ENCODE measurements around the gene ENTREP3.
"Not testable (repeated sequence)": the region's sequence is repeated elsewhere in the genome, so short reads cannot be mapped to it uniquely, and the experiment has no call there.

ENTREP3 gene

DNA sequence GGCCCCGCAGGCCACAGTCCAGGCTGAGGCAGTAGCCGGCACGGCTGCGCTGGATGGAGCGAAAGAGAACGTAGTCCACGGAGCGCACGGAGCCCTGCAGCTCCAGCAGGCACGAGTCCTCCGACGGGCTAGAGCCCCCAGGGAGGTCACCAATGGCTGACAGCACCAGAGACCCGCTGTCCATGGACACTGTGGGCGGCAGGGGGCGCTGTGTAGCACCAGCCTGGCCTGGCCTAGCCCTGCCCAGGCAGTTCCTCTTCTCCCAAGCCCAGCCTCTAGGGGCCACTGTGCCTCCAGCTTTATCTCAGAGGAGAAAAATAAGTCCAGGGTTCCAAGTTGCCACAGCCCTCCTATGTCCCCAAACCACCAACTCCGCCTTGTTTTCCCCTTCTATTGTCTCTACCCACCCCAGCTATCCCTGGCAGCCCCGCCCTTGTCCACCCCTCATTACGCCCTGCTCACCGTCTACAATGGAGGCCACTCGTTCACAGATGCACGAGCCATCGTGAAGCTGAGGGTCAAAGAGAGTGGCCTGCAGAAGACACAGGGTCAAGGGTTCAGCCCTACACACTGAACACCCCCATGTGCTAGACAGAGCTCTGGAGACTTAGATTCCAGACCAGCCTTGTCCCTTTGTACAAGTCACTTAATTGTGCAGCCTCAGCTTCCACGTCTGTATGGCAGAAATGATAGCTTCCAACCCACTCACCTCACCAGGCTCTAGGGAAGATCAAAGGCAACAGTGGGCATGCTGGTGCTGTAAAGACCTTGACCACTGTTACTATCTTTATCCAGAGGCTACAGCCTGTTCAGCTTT is 4.4 kb downstream of the ENTREP3 start:
- peak overlapping the region; percentile 27 to 42 for H3K9ac ChIP-seq (ENCODE audit: low read length in 2 of 2)
- H3K36me3 ChIP-seq (ENCODE audit: control insufficient read depth in 2 of 2, insufficient read depth in 2 of 2, low read length in 2 of 2), result peaks cover 9 to 13% of the 10 kb centered on the region in 2 donors
- H3K27ac ChIP-seq (ENCODE audit: low read length), result peak overlapping the region; percentile 41
- peak overlapping the region in 1 of 2 donors; percentile 40 for H3K4me3 ChIP-seq (ENCODE audit: low read length in 2 of 2)
- peaks cover 31% of the 10 kb centered on the region for H3K4me1 ChIP-seq (ENCODE audit: control insufficient read depth, insufficient read depth, low read length)
- no peaks in the 10 kb centered on the region for H3K9me3 ChIP-seq (ENCODE audit: control insufficient read depth in 2 of 2, low read length in 2 of 2)
- no peaks in the 10 kb centered on the region for H3K27me3 ChIP-seq (ENCODE audit: control insufficient read depth in 1 of 2, insufficient read depth in 2 of 2, low read length in 2 of 2)

DNA sequence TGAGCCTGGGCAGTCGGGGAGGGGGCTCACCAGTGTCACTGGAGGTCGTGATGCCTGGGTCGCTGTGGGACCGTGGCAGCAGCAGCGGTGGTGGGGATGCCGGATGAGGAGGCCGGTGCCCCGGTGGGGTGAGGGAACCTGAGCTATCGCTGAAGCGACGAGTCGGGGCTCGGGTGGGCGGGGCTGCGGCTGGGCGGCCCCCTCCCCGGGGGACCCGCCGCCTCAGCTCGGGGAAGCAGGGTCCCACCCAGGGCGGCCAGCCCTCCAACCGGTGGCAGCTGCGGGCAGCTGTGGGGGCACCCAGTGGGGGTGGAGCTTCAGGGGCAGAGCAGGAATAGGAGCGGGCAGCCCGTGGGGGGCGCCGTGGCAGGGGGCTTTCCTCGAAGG is 5.0 kb downstream of the ENTREP3 start:
- H3K36me3 ChIP-seq (ENCODE audit: control insufficient read depth in 2 of 2, insufficient read depth in 2 of 2, low read length in 2 of 2), result peaks cover 9 to 13% of the 10 kb centered on the region in 2 donors
- H3K9ac ChIP-seq (ENCODE audit: low read length in 2 of 2), result peak overlapping the region; percentile 27 to 42
- peaks cover 28% of the 10 kb centered on the region for H3K4me1 ChIP-seq (ENCODE audit: control insufficient read depth, insufficient read depth, low read length)
- H3K27ac ChIP-seq (ENCODE audit: low read length), result peak overlapping the region; percentile 41
- H3K27me3 ChIP-seq (ENCODE audit: control insufficient read depth in 1 of 2, insufficient read depth in 2 of 2, low read length in 2 of 2), result no peaks in the 10 kb centered on the region
- H3K4me3 ChIP-seq (ENCODE audit: low read length in 2 of 2), result peak overlapping the region in 1 of 2 donors; percentile 40
- no peaks in the 10 kb centered on the region for H3K9me3 ChIP-seq (ENCODE audit: control insufficient read depth in 2 of 2, low read length in 2 of 2)

DNA sequence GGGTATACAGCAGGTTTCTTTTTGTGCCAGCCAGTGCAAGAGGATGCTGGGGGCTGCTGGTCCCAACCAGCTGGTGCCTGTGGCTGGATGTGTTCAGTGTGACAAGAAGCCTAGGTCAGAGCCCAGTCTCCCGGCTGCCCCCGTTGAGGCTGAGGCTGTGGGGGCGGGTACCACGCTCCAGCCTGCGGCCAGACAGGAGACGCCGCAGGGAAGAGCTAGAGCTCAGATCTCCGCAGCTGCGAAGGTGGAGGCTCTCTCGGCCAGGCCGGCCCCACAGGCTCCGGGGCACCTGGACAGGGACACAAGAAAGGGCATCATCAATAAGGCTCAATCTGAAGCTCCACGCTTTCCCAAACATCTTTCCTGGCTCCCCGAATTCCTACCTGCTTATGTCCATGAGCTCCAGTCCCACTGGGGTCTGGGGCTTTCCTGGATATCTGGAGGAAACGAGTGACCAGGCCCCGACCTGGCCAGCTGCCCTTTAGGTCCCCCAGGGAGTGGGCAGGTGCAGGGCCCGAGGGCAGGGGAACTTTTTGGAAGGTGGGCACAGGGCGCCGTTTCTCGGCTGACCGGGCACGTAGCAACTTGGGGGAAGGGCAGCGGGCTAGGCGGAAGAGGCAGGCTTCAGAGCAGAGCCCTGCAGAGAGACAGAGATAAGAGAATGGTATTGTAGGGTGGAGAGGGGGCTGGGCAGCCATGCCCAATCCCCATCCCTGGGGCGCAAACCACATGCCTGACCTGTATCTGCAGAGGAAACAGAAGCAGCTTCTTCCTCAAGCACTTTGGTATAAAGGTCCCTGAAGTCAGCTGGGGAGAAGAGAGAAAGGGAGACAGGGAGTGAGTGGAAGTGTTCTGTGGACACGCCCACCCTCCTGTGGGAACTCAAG is 7.4 kb downstream of the ENTREP3 start:
- Histone ChIP-seq H3K4me3 (ENCODE audit: low read length in 2 of 2) (no peak overlapping the region), H3K4me1 (ENCODE audit: control insufficient read depth, insufficient read depth, low read length) (peaks cover 27% of the 10 kb centered on the region), H3K27me3 (ENCODE audit: control insufficient read depth in 1 of 2, insufficient read depth in 2 of 2, low read length in 2 of 2) (no peaks in the 10 kb centered on the region), H3K9me3 (ENCODE audit: control insufficient read depth in 2 of 2, low read length in 2 of 2) (no peaks in the 10 kb centered on the region), H3K27ac (ENCODE audit: low read length) (no peak overlapping the region), H3K36me3 (ENCODE audit: control insufficient read depth in 2 of 2, insufficient read depth in 2 of 2, low read length in 2 of 2) (peaks cover 9 to 13% of the 10 kb centered on the region in 2 donors), H3K9ac (ENCODE audit: low read length in 2 of 2) (no peak overlapping the region)

DNA sequence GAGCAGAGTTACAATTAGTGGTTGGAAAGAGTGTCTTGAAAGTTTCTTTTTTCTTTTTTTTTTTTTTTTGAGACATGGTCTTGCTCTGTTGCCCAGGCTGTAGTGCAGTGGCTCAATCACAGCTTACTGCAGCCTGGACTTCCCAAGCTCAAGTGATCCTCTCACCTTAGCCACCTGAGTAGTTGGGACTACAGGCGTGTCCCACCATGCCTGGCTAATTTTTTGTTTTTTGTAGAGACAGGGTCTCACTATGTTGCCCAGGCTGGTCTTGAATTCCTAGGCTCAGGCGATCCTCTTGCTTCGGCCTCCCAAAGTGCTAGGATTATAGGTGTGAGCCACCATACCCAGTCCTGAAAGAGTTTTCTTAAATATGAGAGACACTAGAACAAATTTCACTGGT is 8.5 kb downstream of the ENTREP3 start:
- not testable (repeated sequence) for H3K9me3 ChIP-seq (ENCODE audit: control insufficient read depth in 2 of 2, low read length in 2 of 2); H3K27me3 ChIP-seq (ENCODE audit: control insufficient read depth in 1 of 2, insufficient read depth in 2 of 2, low read length in 2 of 2); H3K27ac ChIP-seq (ENCODE audit: low read length); H3K9ac ChIP-seq (ENCODE audit: low read length in 2 of 2); H3K4me3 ChIP-seq (ENCODE audit: low read length in 2 of 2)
- Histone ChIP-seq H3K36me3 (ENCODE audit: control insufficient read depth in 2 of 2, insufficient read depth in 2 of 2, low read length in 2 of 2) (peaks cover 9 to 13% of the 10 kb centered on the region in 2 donors), H3K4me1 (ENCODE audit: control insufficient read depth, insufficient read depth, low read length) (peaks cover 29% of the 10 kb centered on the region)

DNA sequence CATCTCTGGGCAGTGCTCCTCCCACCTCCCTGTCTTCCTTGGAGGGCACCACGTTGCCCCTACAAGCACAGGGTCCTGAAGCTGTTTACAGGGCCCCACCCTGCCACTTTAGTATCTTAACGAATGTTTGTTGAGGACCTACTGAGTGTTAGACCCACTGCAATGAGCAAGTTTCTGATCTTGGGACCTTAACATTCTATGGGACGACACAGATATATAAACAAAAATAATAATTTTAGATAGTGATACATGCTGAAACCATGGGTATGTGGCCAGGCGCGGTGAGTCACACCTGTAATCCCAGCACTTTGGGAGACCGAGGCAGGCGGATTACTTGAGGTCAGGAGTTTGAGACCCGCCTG is 10.1 kb downstream of the ENTREP3 start:
- peak overlapping the region; percentile 81 to 91 for H3K4me3 ChIP-seq (ENCODE audit: low read length in 2 of 2)
- peaks cover 9 to 13% of the 10 kb centered on the region in 2 donors for H3K36me3 ChIP-seq (ENCODE audit: control insufficient read depth in 2 of 2, insufficient read depth in 2 of 2, low read length in 2 of 2)
- H3K9ac ChIP-seq (ENCODE audit: low read length in 2 of 2), result peak overlapping the region; percentile 80 to 82
- H3K9me3 ChIP-seq (ENCODE audit: control insufficient read depth in 2 of 2, low read length in 2 of 2), result no peaks in the 10 kb centered on the region
- no peaks in the 10 kb centered on the region for H3K27me3 ChIP-seq (ENCODE audit: control insufficient read depth in 1 of 2, insufficient read depth in 2 of 2, low read length in 2 of 2)
- H3K27ac ChIP-seq (ENCODE audit: low read length), result peak overlapping the region; percentile 87
- H3K4me1 ChIP-seq (ENCODE audit: control insufficient read depth, insufficient read depth, low read length), result peaks cover 30% of the 10 kb centered on the region

DNA sequence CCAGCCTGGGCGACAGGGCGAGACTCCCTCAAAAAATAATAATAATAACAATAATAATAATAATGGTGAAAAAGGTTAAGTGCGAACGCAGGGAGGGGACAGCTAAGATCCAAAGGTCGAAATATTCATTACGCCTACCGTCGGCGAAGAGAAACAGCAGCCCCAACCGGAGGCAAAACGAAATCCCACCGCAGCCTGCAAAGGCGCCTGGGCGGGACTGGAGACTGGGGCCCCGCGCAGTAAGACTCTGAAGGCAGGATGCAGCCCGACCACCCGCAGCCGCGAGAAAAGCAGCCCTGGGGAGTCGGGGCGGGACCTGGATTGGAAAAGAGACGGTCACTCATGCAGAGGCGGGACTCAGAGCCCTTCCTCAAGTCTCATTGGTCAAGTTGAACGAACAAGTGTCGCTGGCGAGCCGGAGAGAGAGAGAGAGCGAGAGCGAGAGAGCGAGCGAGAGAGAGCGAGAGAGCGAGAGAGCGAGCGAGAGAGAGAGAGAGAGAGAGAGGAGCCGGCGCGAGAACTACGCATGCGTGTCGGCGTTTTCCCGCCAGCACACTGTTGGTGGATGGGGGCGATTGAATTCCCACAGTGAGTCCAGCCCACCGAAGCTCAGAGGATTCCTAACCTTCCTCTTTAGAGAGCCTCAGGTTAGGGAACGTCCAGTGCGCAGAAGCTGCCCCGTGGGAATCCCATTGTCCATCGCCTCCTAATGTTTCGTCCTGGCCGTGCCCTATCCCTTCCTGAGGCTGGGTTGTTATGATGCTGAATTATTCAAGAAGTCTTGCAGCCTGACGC is 10.7 kb downstream of the ENTREP3 start:
- no peaks in the 10 kb centered on the region for H3K9me3 ChIP-seq (ENCODE audit: control insufficient read depth in 2 of 2, low read length in 2 of 2)
- peak overlapping the region; percentile 80 to 82 for H3K9ac ChIP-seq (ENCODE audit: low read length in 2 of 2)
- H3K36me3 ChIP-seq (ENCODE audit: control insufficient read depth in 2 of 2, insufficient read depth in 2 of 2, low read length in 2 of 2), result peaks cover 9 to 13% of the 10 kb centered on the region in 2 donors
- H3K4me3 ChIP-seq (ENCODE audit: low read length in 2 of 2), result peak overlapping the region; percentile 81 to 91
- H3K27me3 ChIP-seq (ENCODE audit: control insufficient read depth in 1 of 2, insufficient read depth in 2 of 2, low read length in 2 of 2), result no peaks in the 10 kb centered on the region
- H3K27ac ChIP-seq (ENCODE audit: low read length), result peak overlapping the region; percentile 87
- peaks cover 30% of the 10 kb centered on the region for H3K4me1 ChIP-seq (ENCODE audit: control insufficient read depth, insufficient read depth, low read length)

DNA sequence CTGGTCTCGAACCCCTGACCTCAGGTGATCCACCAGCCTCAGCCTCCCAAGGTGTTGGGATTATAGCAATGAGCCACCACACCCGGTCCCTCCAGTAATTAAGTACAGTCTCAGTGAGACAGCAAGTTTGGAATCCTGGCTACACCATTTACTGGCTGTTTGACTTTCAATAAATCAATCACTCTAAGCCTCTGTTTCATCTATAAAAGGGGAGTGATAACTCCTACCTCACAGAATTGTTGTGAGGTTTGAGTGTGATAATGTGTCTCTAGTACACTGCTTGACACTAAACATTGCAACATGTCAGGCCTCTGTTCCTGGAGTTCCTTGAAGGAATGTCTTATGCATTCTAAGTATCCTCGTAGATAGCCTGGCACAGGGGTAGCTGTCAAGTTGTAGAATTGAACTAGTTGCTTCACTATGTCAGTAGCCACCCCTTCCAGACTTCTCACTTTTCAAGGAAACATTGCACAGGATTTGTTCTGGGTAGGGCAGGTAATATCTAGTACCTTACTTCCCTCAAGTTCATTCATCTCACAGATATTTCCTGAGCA is 12.4 kb downstream of the ENTREP3 start:
- peaks cover 5 to 8% of the 10 kb centered on the region in 2 donors for H3K36me3 ChIP-seq (ENCODE audit: control insufficient read depth in 2 of 2, insufficient read depth in 2 of 2, low read length in 2 of 2)
- peak overlapping the region in 1 of 2 donors; percentile 74 for H3K9ac ChIP-seq (ENCODE audit: low read length in 2 of 2)
- peak overlapping the region; percentile 87 for H3K27ac ChIP-seq (ENCODE audit: low read length)
- H3K4me3 ChIP-seq (ENCODE audit: low read length in 2 of 2), result peak overlapping the region in 1 of 2 donors; percentile 81
- H3K27me3 ChIP-seq (ENCODE audit: control insufficient read depth in 1 of 2, insufficient read depth in 2 of 2, low read length in 2 of 2), result no peaks in the 10 kb centered on the region
- no peaks in the 10 kb centered on the region for H3K9me3 ChIP-seq (ENCODE audit: control insufficient read depth in 2 of 2, low read length in 2 of 2)
- H3K4me1 ChIP-seq (ENCODE audit: control insufficient read depth, insufficient read depth, low read length), result peaks cover 30% of the 10 kb centered on the region

DNA sequence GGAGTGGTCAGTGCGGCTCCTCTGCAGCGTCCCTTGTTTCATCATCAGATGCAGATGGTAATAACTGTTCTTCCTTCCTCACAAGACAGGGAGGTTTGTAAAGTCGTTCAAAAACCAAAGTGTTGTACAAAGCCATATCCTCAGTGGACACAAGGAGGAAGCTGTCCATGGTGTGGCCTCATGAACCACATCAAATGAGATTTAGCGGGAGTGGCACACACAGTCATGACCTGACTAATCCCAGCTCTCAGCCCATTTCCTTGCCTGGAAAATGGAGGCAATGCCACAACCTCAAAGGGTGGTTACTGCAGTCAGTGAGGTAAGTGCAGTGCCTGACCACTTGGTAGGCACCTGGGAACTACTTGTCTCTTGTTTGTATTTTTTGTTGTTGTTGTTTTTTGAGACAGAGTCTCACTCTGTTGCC is 13.4 kb downstream of the ENTREP3 start:
- no peak overlapping the region for H3K4me3 ChIP-seq (ENCODE audit: low read length in 2 of 2)
- H3K27ac ChIP-seq (ENCODE audit: low read length), result peak overlapping the region; percentile 41
- peaks cover 0 to 2% of the 10 kb centered on the region in 2 donors for H3K36me3 ChIP-seq (ENCODE audit: control insufficient read depth in 2 of 2, insufficient read depth in 2 of 2, low read length in 2 of 2)
- no peaks in the 10 kb centered on the region for H3K9me3 ChIP-seq (ENCODE audit: control insufficient read depth in 2 of 2, low read length in 2 of 2)
- no peaks in the 10 kb centered on the region for H3K27me3 ChIP-seq (ENCODE audit: control insufficient read depth in 1 of 2, insufficient read depth in 2 of 2, low read length in 2 of 2)
- H3K9ac ChIP-seq (ENCODE audit: low read length in 2 of 2), result no peak overlapping the region
- H3K4me1 ChIP-seq (ENCODE audit: control insufficient read depth, insufficient read depth, low read length), result peaks cover 30% of the 10 kb centered on the region

DNA sequence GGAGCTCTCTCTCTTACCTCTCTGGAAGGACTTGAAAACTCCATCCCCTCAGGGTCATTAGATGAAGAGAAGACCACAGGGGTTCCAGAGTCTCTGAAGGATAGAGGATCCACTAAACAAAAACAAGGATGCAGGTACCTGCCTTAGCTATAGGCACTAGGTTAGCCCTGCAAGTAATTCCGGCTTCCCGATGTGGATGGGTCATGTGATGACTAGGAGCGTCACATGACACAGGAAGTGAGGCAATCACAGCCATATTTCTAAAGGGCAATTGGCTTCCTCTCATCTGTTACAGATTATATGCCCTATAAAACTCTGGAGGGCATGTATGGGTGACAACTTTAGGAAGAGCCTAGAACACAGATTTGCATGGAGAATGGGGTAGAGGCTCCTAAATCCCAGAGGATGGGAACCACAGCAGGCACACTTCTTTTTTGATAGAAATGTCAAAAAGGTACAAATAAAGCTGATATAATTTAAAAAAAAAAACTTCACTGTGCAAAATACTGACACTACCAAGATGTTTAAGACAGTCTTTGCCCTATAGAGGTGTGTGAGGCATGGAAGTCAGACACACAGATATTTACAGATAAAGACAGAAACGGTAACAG is 14.1 kb downstream of the ENTREP3 start:
- Histone ChIP-seq H3K27me3 (ENCODE audit: control insufficient read depth in 1 of 2, insufficient read depth in 2 of 2, low read length in 2 of 2) (no peaks in the 10 kb centered on the region), H3K9ac (ENCODE audit: low read length in 2 of 2) (peak overlapping the region; percentile 44 to 72), H3K4me1 (ENCODE audit: control insufficient read depth, insufficient read depth, low read length) (peaks cover 30% of the 10 kb centered on the region), H3K9me3 (ENCODE audit: control insufficient read depth in 2 of 2, low read length in 2 of 2) (no peaks in the 10 kb centered on the region), H3K27ac (ENCODE audit: low read length) (peak overlapping the region; percentile 41), H3K4me3 (ENCODE audit: low read length in 2 of 2) (peak overlapping the region; percentile 64 to 69), H3K36me3 (ENCODE audit: control insufficient read depth in 2 of 2, insufficient read depth in 2 of 2, low read length in 2 of 2) (peaks cover 3 to 4% of the 10 kb centered on the region in 2 donors)
